SK-N-SH (cell line): ENCODE data around the gene ITGA2B. TPM values are rescaled to one million over a fixed set of nuclear protein-coding genes. Genes with fewer than 3 reads are reported as not detected.

Experiments
- CTCF ChIA-PET: fragments of 300-600, 350-600 bp; formaldehyde crosslinking; extraction: SDS; loops from one replicate; lab custom pipeline; 2021; lab: Yijun Ruan, JAX
- POLR2A ChIA-PET: fragments of 350-600 bp; sonication (Branson Sonifier 250); formaldehyde crosslinking; extraction: SDS; loops from one replicate; lab custom pipeline; 2020; ENCODE audit warnings: antibody characterized with exemption, inconsistent platforms; lab: Yijun Ruan, JAX
- DNase-seq: peaks from one replicate; pipeline ENCODE4 v3.0.0; 2012
- H2AFZ ChIP-seq: fragments of 200-600 bp; sonication (generic); 2 replicates; pipeline ENCODE4 v1.8.1; 2016; ENCODE audit warnings: antibody characterized with exemption, mild to moderate bottlenecking, low read depth
- H3F3A ChIP-seq: fragments of 200-600 bp; sonication (generic); replicated peaks from 2 replicates; pipeline ENCODE3; 2016; ENCODE audit warnings: antibody characterized with exemption, mild to moderate bottlenecking; ENCODE audit not compliant: insufficient read depth
- H3K27ac ChIP-seq, 2 experiments: fragments of 200-500 bp in 1 of 2; fragments of 200-600 bp in 1 of 2; sonication (Bioruptor generic) in 1 of 2; sonication (generic), shearing (Covaris generic) in 1 of 2; 2 replicates each; pipeline versions ENCODE4 v1.5.1 to v1.6.1; 2014 to 2016; ENCODE audit warnings: low read depth in 2 of 2, inconsistent platforms in 1 of 2, low read length in 1 of 2, mild to moderate bottlenecking in 1 of 2, mixed read lengths in 1 of 2
- H3K27me3 ChIP-seq: fragments of 200-600 bp; sonication (generic), shearing (Covaris generic); 2 replicates; pipeline ENCODE4 v1.6.1; 2016; ENCODE audit warnings: mixed run types; ENCODE audit not compliant: insufficient read depth
- H3K36me3 ChIP-seq, 2 experiments: fragments of 200-500 bp in 1 of 2; fragments of 200-600 bp in 1 of 2; sonication (Bioruptor generic) in 1 of 2; sonication (generic) in 1 of 2; replicated peaks in 1 of 2; 2 replicates each; pipeline versions ENCODE3 to v1.5.1; 2014 to 2016; ENCODE audit warnings: low read length in 1 of 2, mild to moderate bottlenecking in 1 of 2; ENCODE audit not compliant: insufficient read depth in 2 of 2, control insufficient read depth in 1 of 2
- H3K4me1 ChIP-seq, 2 experiments: fragments of 200-500 bp in 1 of 2; fragments of 200-600 bp in 1 of 2; sonication (Bioruptor generic) in 1 of 2; sonication (generic), shearing (Covaris generic) in 1 of 2; 2 replicates each; pipeline versions ENCODE4 v1.5.1 to v1.6.1; 2014 to 2016; ENCODE audit warnings: low read depth in 1 of 2, low read length in 1 of 2, mixed run types in 1 of 2; ENCODE audit not compliant: insufficient read depth in 2 of 2, control insufficient read depth in 1 of 2
- H3K4me2 ChIP-seq: fragments of 200-600 bp; sonication (generic), shearing (Covaris generic); 2 replicates; pipeline ENCODE4 v1.6.1; 2017; ENCODE audit warnings: mixed run types
- H3K4me3 ChIP-seq, 2 experiments: fragments of 200-500 bp in 1 of 2; fragments of 200-600 bp in 1 of 2; sonication (Bioruptor generic) in 1 of 2; sonication (generic), shearing (Covaris generic) in 1 of 2; 2 replicates each; pipeline versions ENCODE4 v1.5.1 to v1.8.1; 2014 to 2016; ENCODE audit warnings: low read depth in 2 of 2, inconsistent platforms in 1 of 2, low read length in 1 of 2, mild to moderate bottlenecking in 1 of 2, mixed read lengths in 1 of 2, moderate library complexity in 1 of 2
- H3K79me2 ChIP-seq: fragments of 200-600 bp; sonication (generic); 2 replicates; pipeline ENCODE4 v1.8.1; 2017; ENCODE audit warnings: mild to moderate bottlenecking; ENCODE audit not compliant: insufficient read depth
- H3K9ac ChIP-seq: fragments of 200-600 bp; sonication (generic); 2 replicates; pipeline ENCODE4 v1.6.1; 2017; ENCODE audit warnings: mixed run types
- H3K9me2 ChIP-seq: fragments of 200-600 bp; sonication (generic); 2 replicates; pipeline ENCODE4 v1.6.1; 2017; ENCODE audit warnings: mixed run types
- H3K9me3 ChIP-seq: fragments of 200-600 bp; sonication (generic); 2 replicates; pipeline ENCODE4 v1.6.1; 2017; ENCODE audit warnings: mixed run types, mild to moderate bottlenecking, moderate library complexity
- H4K20me1 ChIP-seq: fragments of 200-600 bp; sonication (generic); 2 replicates; pipeline ENCODE4 v1.6.1; 2017; ENCODE audit warnings: mild to moderate bottlenecking, mixed run types; ENCODE audit not compliant: insufficient read depth
- EP300 ChIP-seq, 2 experiments: IDR thresholded peaks; 2 replicates each; pipeline versions ENCODE4 v1.4.0 to v1.6.1; 2012; ENCODE audit warnings: borderline replicate concordance in 1 of 2, low read depth in 1 of 2, low read length in 1 of 2
- EZH2phosphoT487 ChIP-seq: fragments of 200-600 bp; sonication (generic); IDR thresholded peaks from 2 replicates; pipeline ENCODE4 v1.6.1; 2017; ENCODE audit warnings: low read depth, mixed run types, mild to moderate bottlenecking, antibody characterized with exemption, moderate library complexity, borderline replicate concordance
- FOXJ3 ChIP-seq: sonication (generic); formaldehyde crosslinking; IDR thresholded peaks from 2 replicates; pipeline ENCODE4 v1.5.1; 2020; ENCODE audit warnings: mild to moderate bottlenecking, missing genetic modification reagents
- JUND ChIP-seq: IDR thresholded peaks from 2 replicates; pipeline ENCODE4 v1.4.0; 2012
- MXI1 ChIP-seq: IDR thresholded peaks from 2 replicates; pipeline ENCODE4 v1.6.1; 2012; ENCODE audit warnings: mild to moderate bottlenecking, low read depth, low read length, improper control_type of control experiment
- RAD21 ChIP-seq: IDR thresholded peaks from 2 replicates; pipeline ENCODE4 v1.6.1; 2012; ENCODE audit warnings: mild to moderate bottlenecking, low read length
- TAF1 ChIP-seq: IDR thresholded peaks from 2 replicates; pipeline ENCODE4 v1.6.1; 2012; ENCODE audit warnings: low read depth, mild to moderate bottlenecking, low read length, moderate library complexity, borderline replicate concordance
- TCF12 ChIP-seq: IDR thresholded peaks from 2 replicates; pipeline ENCODE4 v1.4.0; 2012
- WGBS: methylation state at CpG from one replicate; pipeline ENCODE4 v1.1.6; 2017; ENCODE audit warnings: low lambda C conversion rate; 5-methylcytosine and 5-hydroxymethylcytosine counted together
- polyA plus RNA-seq, 3 experiments: library from polyadenylated mRNA; depleted of rRNA; stranded (reverse); fragments of >200 nt; gene quantifications; 2 replicates each; pipeline ENCODE4 v1.2.3, GENCODE V29; 2012
- TF ChIP-seq, protein P1 (sequence below): fragments of 150-350 bp; IDR thresholded peaks from 2 replicates; pipeline ENCODE4 v1.6.1; 2016; ENCODE audit warnings: mild to moderate bottlenecking, low read depth, low read length
- TF ChIP-seq, protein P2 (sequence below): fragments of 150-350 bp; IDR thresholded peaks from 2 replicates; pipeline ENCODE4 v1.6.1; 2017; ENCODE audit warnings: antibody characterized with exemption, low read length, low read depth, borderline replicate concordance
- TF ChIP-seq, protein P3 (sequence below): IDR thresholded peaks from 2 replicates; pipeline ENCODE4 v1.4.0; 2012; ENCODE audit warnings: low read depth, borderline replicate concordance

Gene ITGA2B
- polyA plus RNA-seq, 1 of the 3 experiments (the other 2 are of a cell fraction): 1.3 TPM

- H3K27me3 ChIP-seq: no peaks in the 10 kb centered on the region
- H3K9ac ChIP-seq: no peak overlapping the region
- DNase-seq: no peak
- H3K4me2 ChIP-seq: no peak overlapping the region
- no peak overlapping the region for H3K27ac ChIP-seq
- peaks cover 7% of the 10 kb centered on the region; the same call in 1 of the 2 replicates for H4K20me1 ChIP-seq
- TF ChIP-seq MXI1: no peak
- TF ChIP-seq, all 33 proteins: peak for 0
- Histone ChIP-seq H3K9me3 (no peaks in the 10 kb centered on the region), H3K4me3 (no peak overlapping the region), H3K79me2 (peaks cover 21% of the 10 kb centered on the region), H3F3A (no peaks in the 10 kb centered on the region), H3K9me2 (no peaks in the 10 kb centered on the region), H3K4me1 (peaks cover 0 to 9% of the 10 kb centered on the region in 2 experiments; a peak in 1 of 4 replicates), H2AFZ (no peak overlapping the region), H3K36me3 (peaks cover 0 to 35% of the 10 kb centered on the region in 2 experiments)
- CTCF ChIA-PET: interaction anchor here (0.8 to 5.4 kb wide), 15 partner anchors 8 to 164 kb away, joined by 3 to 85 read pairs (median 8); partner anchors contain the start of genes FAM171A2, GPATCH8 and TMUB2
- 87% methylated on average over 10 of the region's 12 CpGs for WGBS
- POLR2A ChIA-PET: no interaction called here
Measured at GRCh38 chr17:44349553-44350070, 39.8 kb downstream of the ITGA2B start.

GRCh38 chr17:44348988-44349364 is 40.5 kb downstream of the ITGA2B start:
- Histone ChIP-seq H3K27ac (no peak overlapping the region), H3K27me3 (no peaks in the 10 kb centered on the region), H3K79me2 (peaks cover 21% of the 10 kb centered on the region), H4K20me1 (peaks cover 7% of the 10 kb centered on the region; the same call in 1 of the 2 replicates), H2AFZ (no peak overlapping the region), H3K4me3 (no peak overlapping the region), H3K4me2 (no peak overlapping the region), H3K36me3 (peaks cover 0 to 35% of the 10 kb centered on the region in 2 experiments), H3F3A (no peaks in the 10 kb centered on the region), H3K9me2 (no peaks in the 10 kb centered on the region), H3K9me3 (no peaks in the 10 kb centered on the region), H3K9ac (no peak overlapping the region), H3K4me1 (peaks cover 0 to 13% of the 10 kb centered on the region in 2 experiments; a peak in 1 of 4 replicates)
- ChIA-PET POLR2A (no interaction called here), CTCF (interaction anchor here (2.8 to 5.4 kb wide), 4 partner anchors 12 to 145 kb away, joined by 15 to 85 read pairs (median 22); partner anchors contain the start of gene FAM171A2)
- 80% methylated on average over 1 of the region's 6 CpGs for WGBS
- TF ChIP-seq TAF1: no peak
- no peak for TF ChIP-seq EZH2phosphoT487
- TF ChIP-seq JUND: no peak
- TF ChIP-seq, protein P1, sequence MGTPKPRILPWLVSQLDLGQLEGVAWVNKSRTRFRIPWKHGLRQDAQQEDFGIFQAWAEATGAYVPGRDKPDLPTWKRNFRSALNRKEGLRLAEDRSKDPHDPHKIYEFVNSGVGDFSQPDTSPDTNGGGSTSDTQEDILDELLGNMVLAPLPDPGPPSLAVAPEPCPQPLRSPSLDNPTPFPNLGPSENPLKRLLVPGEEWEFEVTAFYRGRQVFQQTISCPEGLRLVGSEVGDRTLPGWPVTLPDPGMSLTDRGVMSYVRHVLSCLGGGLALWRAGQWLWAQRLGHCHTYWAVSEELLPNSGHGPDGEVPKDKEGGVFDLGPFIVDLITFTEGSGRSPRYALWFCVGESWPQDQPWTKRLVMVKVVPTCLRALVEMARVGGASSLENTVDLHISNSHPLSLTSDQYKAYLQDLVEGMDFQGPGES: no peak
- no peak for TF ChIP-seq RAD21
- no peak for TF ChIP-seq FOXJ3
- DNase-seq: no peak

GRCh38 chr17:44348234-44348987 is 41.0 kb downstream of the ITGA2B start:
- Histone ChIP-seq H3K9me3 (no peaks in the 10 kb centered on the region), H3K36me3 (peaks cover 0 to 35% of the 10 kb centered on the region in 2 experiments), H3K9me2 (no peaks in the 10 kb centered on the region), H4K20me1 (peaks cover 7% of the 10 kb centered on the region; the same call in 1 of the 2 replicates), H2AFZ (no peak overlapping the region), H3K27ac (no peak overlapping the region), H3K4me1 (peaks cover 0 to 13% of the 10 kb centered on the region in 2 experiments; a peak in 1 of 4 replicates), H3K27me3 (no peaks in the 10 kb centered on the region), H3K4me3 (no peak overlapping the region), H3K9ac (no peak overlapping the region), H3K79me2 (peaks cover 21% of the 10 kb centered on the region), H3K4me2 (no peak overlapping the region), H3F3A (no peaks in the 10 kb centered on the region)
- DNase-seq: no peak
- TF ChIP-seq, protein P2, sequence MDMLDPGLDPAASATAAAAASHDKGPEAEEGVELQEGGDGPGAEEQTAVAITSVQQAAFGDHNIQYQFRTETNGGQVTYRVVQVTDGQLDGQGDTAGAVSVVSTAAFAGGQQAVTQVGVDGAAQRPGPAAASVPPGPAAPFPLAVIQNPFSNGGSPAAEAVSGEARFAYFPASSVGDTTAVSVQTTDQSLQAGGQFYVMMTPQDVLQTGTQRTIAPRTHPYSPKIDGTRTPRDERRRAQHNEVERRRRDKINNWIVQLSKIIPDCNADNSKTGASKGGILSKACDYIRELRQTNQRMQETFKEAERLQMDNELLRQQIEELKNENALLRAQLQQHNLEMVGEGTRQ: no peak
- TF ChIP-seq, protein P3, sequence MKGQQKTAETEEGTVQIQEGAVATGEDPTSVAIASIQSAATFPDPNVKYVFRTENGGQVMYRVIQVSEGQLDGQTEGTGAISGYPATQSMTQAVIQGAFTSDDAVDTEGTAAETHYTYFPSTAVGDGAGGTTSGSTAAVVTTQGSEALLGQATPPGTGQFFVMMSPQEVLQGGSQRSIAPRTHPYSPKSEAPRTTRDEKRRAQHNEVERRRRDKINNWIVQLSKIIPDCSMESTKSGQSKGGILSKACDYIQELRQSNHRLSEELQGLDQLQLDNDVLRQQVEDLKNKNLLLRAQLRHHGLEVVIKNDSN: peak; percentile 46; the same call in 1 of the 2 replicates
- TF ChIP-seq TCF12: no peak
- no peak for TF ChIP-seq EP300 (IDR thresholded peaks at IDR 0.05; ENCODE audit: borderline replicate concordance in 1 of 2, low read depth in 1 of 2, low read length in 1 of 2)
- TF ChIP-seq EZH2phosphoT487: no peak
- POLR2A ChIA-PET: no interaction called here
- WGBS: 83% methylated on average over 5 of the region's 9 CpGs
- CTCF ChIA-PET: interaction anchor here (1.2 to 5.4 kb wide), 3 partner anchors 13 to 138 kb away, joined by 3 to 85 read pairs (median 26); partner anchors contain the start of gene FAM171A2
